Right ventricle myocardium inferior (tissue), 1 donor: ENCODE measurements around the gene PLXDC2. TPM values are rescaled to one million over a fixed set of nuclear protein-coding genes. Genes with fewer than 3 reads are reported as not detected.

ENCODE experiments used
- ATAC-seq: fragments of 200-7000 bp; cut with Tn5 transposase; one replicate; pipeline ENCODE4 v1.9.1; 2020; ENCODE audit warnings: mild to moderate bottlenecking, moderate library complexity
- DNase-seq: peaks from one replicate; pipeline ENCODE4 v3.0.0; 2021; ENCODE audit errors: missing footprints
- intact Hi-C: fragments of 100-400 bp; cut with DNase I; formaldehyde crosslinking; loops from one replicate; pipeline ENCODE4 v1.11.0; 2022
- total RNA-seq: library from RNA; stranded (reverse); fragmentation: NEBNext Ultra II Directional; extraction: Animal tissue kit (Norgen Biotek cat#: 25700); gene quantifications from one replicate; pipeline ENCODE4 v1.2.1, GENCODE V29; 2021
- donor health status: DM: no; HTN: yes; CAD: no; lungs with severe emphysema.

PLXDC2 gene
- total RNA-seq, 1 donor from 2014 or later: 13.1 TPM

DNA sequence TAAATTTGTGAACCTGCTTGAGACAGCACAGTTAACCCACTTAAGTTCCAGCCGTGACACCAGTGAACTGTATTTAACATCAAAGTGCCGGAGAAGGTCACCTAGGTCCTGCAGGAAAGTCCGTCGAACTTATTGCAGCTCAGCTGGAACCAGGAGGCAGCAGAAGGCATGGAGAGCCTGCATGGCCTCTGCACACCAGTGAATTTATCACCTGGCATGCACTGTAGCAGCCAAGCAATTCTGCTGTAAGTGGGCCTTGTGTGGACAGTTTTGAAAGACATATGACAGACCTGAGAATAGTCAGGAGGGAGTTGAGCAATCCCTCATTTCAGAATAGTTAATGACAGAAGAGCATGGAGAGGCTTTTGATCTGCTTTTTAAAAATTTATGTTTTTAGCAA is 108.8 kb downstream of the PLXDC2 start:
- peak; percentile 68 for ATAC-seq
- intact Hi-C loops: loop anchor here (5.0 kb wide), 1 partner anchor 82 kb away; no protein-coding TSS in a partner anchor
- no peak for DNase-seq

GRCh38 chr10:19928936-19929335 is 112.7 kb downstream of the PLXDC2 start:
- no peak for ATAC-seq

GRCh38 chr10:19929506-19930140 is 113.4 kb downstream of the PLXDC2 start:
- intact Hi-C loops: loop anchor here (5.0 kb wide), 1 partner anchor 78 kb away; no protein-coding TSS in a partner anchor
- DNase-seq (no peak), ATAC-seq (no peak)

More at GRCh38 chr10:19928936-19929335, 112.7 kb downstream of the PLXDC2 start:
- DNase-seq: no peak
- intact Hi-C loops: loop anchor here (5.0 kb wide), 1 partner anchor 78 kb away; no protein-coding TSS in a partner anchor

- intact Hi-C loops: no loop called here
- no peak for DNase-seq
- ATAC-seq: peak; percentile 74
Measured at GRCh38 chr10:19930936-19931893, 115.0 kb downstream of the PLXDC2 start.

- intact Hi-C loops: no loop called here
- DNase-seq: no peak
Measured at GRCh38 chr10:19931894-19932590, 115.8 kb downstream of the PLXDC2 start.

DNA sequence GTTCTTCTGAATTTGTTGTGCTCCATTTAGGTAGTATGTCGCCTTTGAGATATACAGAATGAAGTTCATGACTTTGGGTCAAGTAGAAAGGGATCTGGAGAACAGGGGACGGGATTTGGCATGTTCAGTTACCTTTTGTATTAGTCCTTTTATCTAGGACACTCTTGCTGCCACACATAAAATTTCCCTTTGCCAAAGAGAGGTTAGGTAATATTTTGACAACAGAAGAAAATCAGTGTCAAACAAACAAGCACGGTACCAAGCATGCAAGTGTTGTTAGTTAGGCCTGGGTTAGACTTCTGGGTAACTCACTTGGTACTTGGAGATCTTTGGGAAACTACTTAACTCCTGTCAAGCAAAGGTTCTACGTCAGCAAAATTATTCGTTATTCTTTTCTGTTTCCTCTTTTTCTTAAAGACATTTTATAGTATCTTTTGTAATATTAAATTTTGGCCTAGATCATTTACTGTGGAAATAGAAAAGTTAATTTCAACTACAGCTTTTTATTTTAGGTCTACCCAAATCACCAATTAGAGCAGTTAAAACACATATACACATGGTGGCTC is 116.7 kb downstream of the PLXDC2 start:
- ATAC-seq (no peak), DNase-seq (no peak)
- intact Hi-C loops: no loop called here

More at GRCh38 chr10:19931894-19932590, 115.8 kb downstream of the PLXDC2 start:
- peak; percentile 45 for ATAC-seq

DNA sequence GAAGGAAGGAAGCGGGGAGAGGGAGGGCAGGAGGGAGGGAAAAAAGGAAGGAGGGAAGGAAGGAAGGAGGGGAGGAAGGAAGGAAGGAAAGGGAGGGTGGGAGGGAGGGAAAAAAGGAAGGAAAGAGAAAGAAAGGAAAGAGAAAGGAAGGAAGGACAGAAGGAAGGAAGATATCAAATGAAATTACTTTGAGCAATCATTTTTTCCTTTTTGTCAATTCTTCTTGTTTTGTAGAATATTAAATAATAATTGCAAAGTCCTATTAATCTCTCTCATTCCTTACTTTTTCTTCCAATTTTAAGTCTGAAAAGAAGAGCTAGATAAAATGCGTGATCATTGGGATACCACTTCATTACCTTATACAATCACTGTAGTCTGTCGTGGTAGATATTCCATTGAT is 117.5 kb downstream of the PLXDC2 start:
- ATAC-seq (no peak), DNase-seq (no peak)
- intact Hi-C loops: no loop called here

GRCh38 chr10:19935176-19935575 is 118.9 kb downstream of the PLXDC2 start:
- intact Hi-C loops: no loop called here
- DNase-seq: no peak
- ATAC-seq: no peak

DNA sequence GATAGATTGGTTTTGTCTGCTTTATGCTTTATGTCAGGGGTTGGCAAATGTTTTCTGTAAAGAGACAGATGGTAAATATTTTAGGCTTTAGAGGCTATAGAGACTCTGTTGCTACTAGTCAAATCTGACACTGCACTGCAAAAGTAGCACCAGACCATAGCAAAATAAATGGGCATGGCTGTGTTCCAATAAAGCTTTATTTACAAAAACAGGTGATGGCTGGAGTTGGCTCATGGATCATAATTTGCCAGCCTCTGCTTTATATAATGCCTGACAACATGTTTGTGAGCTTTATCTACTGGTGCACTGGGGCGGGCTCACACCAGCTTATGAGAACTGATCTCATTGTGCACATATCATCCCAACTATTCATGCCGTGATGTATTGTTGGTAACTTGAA is 120.1 kb downstream of the PLXDC2 start:
- DNase-seq (no peak), ATAC-seq (no peak)
- intact Hi-C loops: no loop called here

DNA sequence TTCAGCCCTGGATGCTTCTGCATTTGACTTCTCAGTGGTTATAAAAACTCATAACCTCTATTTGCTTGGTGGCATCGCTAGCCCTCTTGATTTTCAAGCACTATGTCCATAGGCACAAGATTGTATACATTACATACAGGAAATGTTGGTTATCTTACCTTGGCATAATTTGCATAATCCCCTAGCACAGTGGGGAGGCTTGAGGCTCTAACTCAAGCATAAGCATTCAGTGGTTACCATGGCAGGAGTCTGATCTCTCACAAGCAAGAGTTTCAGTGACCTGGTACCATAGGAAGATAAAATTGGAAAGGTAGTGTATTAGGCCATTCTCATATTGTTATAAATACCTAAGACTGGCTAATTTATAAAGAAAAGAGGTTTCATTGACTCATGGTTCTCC is 121.8 kb downstream of the PLXDC2 start:
- DNase-seq: no peak
- ATAC-seq: no peak
- intact Hi-C loops: no loop called here

- intact Hi-C loops: no loop called here
- DNase-seq (no peak), ATAC-seq (no peak)
Measured at GRCh38 chr10:19941206-19941880, 125.1 kb downstream of the PLXDC2 start.

- peak; percentile 82 for ATAC-seq
- no peak for DNase-seq
- intact Hi-C loops: loop anchor here (5.0 kb wide), 1 partner anchor 128 kb away; the partner anchor contains the start of gene PLXDC2
Measured at GRCh38 chr10:19944911-19945663, 128.9 kb downstream of the PLXDC2 start.

DNA sequence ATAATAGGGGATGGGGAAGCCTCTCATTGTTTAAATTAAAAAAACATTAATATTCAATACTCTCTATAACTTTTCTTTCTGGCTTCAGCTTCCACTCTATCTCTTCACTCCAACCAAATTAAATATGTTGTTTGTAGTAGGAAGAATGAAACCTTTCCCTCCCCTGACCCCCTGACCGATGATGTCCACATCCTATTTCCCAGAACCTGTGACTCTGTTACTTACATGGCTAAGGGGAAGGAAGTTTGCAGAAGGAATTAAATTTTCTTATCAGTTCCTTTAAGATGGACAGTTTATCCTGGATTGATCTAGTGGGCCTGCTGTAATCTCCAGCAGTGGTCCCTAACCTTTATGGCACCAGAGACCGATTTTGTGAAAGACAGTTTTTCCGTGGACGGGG is 130.0 kb downstream of the PLXDC2 start:
- no peak for ATAC-seq
- intact Hi-C loops: loop anchor here (5.0 kb wide), 1 partner anchor 129 kb away; the partner anchor contains the start of gene PLXDC2
- DNase-seq: no peak

DNA sequence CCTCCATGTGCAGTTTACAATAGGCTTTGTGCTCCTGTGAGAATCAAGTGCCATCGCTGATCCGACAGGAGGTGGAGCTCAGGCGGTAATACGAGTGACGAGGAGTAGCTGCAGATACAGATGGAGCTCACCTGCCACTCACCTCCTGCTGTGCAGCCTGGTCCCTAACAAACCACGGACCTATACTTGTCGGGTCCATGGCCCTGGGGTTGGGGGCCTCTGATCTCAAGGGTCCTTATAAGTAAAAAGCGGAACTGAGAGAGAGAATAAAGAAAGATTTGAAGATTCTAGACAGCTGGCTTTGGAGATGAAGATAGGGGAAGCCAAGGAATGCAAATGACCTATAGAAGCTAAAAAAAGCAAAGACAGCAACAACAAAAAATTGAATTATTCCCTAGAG is 130.6 kb downstream of the PLXDC2 start:
- intact Hi-C loops: loop anchor here (5.0 kb wide), 1 partner anchor 129 kb away; the partner anchor contains the start of gene PLXDC2
- ATAC-seq: no peak
- DNase-seq: no peak

- intact Hi-C loops: loop anchor here (5.0 kb wide), 1 partner anchor 130 kb away; the partner anchor contains the start of gene PLXDC2
- ATAC-seq (peak; percentile 55), DNase-seq (no peak)
Measured at GRCh38 chr10:19947215-19947614, 131.0 kb downstream of the PLXDC2 start.

DNA sequence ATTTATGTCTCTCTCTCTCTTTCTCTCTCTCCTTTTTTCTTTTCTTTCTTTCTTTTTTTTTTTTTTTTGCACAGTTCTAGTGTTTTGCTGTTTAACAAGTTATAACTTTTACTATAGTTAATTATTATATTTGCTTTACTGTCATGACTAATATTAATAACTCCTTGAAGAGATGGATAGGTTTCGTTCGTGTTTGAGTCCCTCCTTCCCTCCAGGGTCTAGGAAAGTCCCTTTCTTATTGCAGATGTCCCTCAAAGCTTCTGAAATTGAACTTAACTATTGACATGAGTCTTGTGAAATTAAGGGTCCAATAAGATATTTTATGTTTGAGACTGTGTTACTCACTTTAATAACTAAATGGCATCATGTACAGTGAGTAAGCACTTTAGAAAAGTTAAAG is 131.4 kb downstream of the PLXDC2 start:
- ATAC-seq (no peak), DNase-seq (no peak)
- intact Hi-C loops: loop anchor here (5.0 kb wide), 1 partner anchor 130 kb away; the partner anchor contains the start of gene PLXDC2
